DMS79 (cell line): Measurements from ENCODE around the gene TIRAP.

Experiments used
- DNase-seq: peaks from one replicate; lab custom pipeline; 2025; lab: John Stamatoyannopoulos, UW

TIRAP gene

GRCh38 chr11:126343051-126343450 lies 60.2 kb downstream of the TIRAP start:
- DNase-seq: no peak
